ENCODE results near the gene SLC25A39.
"Not testable (repeated sequence)": the region's sequence is repeated elsewhere in the genome, so short reads cannot be mapped to it uniquely, and the experiment has no call there.

Gene SLC25A39

GRCh38 chr17:44324571-44325275 lies at the start of gene SLC25A39:
TSS of gene SLC25A39 (minus strand) at chr17:44324823. CDS start at chr17:44323562, 1,261 bp downstream.
- DNase-seq: peak; percentile 94

GRCh38 chr17:44372036-44372435 lies 47.4 kb upstream of the SLC25A39 start:
- no peak for DNase-seq

GRCh38 chr17:44369414-44370023 lies 44.9 kb upstream of the SLC25A39 start:
- DNase-seq: not testable (repeated sequence)

GRCh38 chr17:44368391-44369243 lies 44.0 kb upstream of the SLC25A39 start:
- not testable (repeated sequence) for DNase-seq

- DNase-seq: no peak
Measured at GRCh38 chr17:44367231-44367979, 42.8 kb upstream of the SLC25A39 start.

GRCh38 chr17:44365051-44365450 lies 40.4 kb upstream of the SLC25A39 start:
- DNase-seq: not testable (repeated sequence)

- peak; percentile 75 for DNase-seq
Measured at GRCh38 chr17:44363613-44364159, 39.1 kb upstream of the SLC25A39 start, which contains the start of gene FAM171A2. TSS of gene FAM171A2 (minus strand) at chr17:44363853. CDS start at chr17:44363714, 139 bp downstream.

- peak; percentile 31 for DNase-seq
Measured at GRCh38 chr17:44362949-44363612, 38.5 kb upstream of the SLC25A39 start.

GRCh38 chr17:44362459-44362948 lies 37.9 kb upstream of the SLC25A39 start:
- no peak for DNase-seq

GRCh38 chr17:44361292-44362260 lies 37.0 kb upstream of the SLC25A39 start:
- no peak for DNase-seq

- no peak for DNase-seq
Measured at GRCh38 chr17:44360826-44361225, 36.2 kb upstream of the SLC25A39 start.

- no peak for DNase-seq
Measured at GRCh38 chr17:44360144-44360533, 35.5 kb upstream of the SLC25A39 start.

- no peak for DNase-seq
Measured at GRCh38 chr17:44359458-44360143, 35.0 kb upstream of the SLC25A39 start.

- DNase-seq: no peak
Measured at GRCh38 chr17:44359006-44359405, 34.4 kb upstream of the SLC25A39 start.

- no peak for DNase-seq
Measured at GRCh38 chr17:44358066-44358465, 33.4 kb upstream of the SLC25A39 start.

GRCh38 chr17:44356241-44356640 lies 31.6 kb upstream of the SLC25A39 start:
- no peak for DNase-seq

GRCh38 chr17:44355642-44356099 lies 31.0 kb upstream of the SLC25A39 start:
- DNase-seq: no peak

- DNase-seq: peak; percentile 70
Measured at GRCh38 chr17:44354582-44355561, 30.2 kb upstream of the SLC25A39 start.

Data from activated naive CD4-positive, alpha-beta T cell treated with anti-CD3 and anti-CD28 coated beads, Interleukin-2, amount 50 U/mL, for 16 hours (primary cell).